ENCODE measurements around the gene ALAD. TPM values are rescaled to one million over a fixed set of nuclear protein-coding genes. Genes with fewer than 3 reads are reported as not detected.

Gene ALAD
- total and polyA plus RNA-seq, 2 of the 13 experiments (the other 11 are each of a cell fraction or from before 2014, with no cell fraction given) = 21.8 to 30.1 TPM

DNA sequence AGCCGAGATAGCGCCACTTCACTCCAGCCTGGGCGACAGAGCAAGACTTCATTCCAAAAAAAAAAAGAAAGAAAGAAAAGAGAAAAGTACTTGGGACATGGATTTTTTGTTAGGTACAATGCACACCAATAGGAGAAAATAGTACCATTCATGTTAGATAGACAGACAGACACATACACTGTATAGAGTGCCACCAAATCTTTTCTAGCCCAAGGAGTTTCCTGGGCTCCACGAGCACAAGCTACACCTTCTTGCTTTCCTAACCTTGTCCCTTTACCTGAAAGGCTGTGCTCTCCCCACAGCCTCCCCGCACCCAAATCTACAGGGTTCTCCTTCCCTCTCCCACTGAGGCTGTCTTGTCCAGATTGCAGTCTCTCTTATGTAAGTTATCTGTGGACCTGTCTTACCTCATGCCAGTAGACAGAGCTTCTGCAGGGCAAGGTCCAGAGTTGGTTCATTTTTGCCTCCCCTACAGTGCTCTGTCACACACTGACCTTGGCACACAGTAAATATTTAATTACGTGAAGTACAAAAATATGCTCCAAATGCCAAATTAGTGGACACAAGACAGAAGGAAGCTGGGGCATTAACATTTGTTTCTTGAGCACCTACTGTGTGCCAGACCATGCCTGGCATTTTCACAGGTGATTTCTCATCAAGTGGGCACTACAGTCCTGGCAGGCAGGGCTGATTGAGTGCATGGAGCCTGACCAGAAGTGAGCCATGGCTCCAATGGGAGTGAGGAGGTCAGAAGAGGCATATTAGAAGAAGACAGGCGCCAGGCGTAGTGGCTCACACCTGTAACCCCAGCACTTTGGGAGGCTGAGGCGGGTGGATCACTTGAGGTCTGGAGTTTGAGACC, 5.9 kb downstream of the ALAD start (continued):
- TF ChIP-seq AHDC1 (CRISPR knock-in tag; IDR thresholded peaks at IDR 0.05; ENCODE audit: borderline replicate concordance) = peak; percentile 89; the same call in 1 of the 2 replicates
- TF ChIP-seq, protein P1, sequence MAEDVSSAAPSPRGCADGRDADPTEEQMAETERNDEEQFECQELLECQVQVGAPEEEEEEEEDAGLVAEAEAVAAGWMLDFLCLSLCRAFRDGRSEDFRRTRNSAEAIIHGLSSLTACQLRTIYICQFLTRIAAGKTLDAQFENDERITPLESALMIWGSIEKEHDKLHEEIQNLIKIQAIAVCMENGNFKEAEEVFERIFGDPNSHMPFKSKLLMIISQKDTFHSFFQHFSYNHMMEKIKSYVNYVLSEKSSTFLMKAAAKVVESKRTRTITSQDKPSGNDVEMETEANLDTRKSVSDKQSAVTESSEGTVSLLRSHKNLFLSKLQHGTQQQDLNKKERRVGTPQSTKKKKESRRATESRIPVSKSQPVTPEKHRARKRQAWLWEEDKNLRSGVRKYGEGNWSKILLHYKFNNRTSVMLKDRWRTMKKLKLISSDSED (CRISPR knock-in tag; IDR thresholded peaks at IDR 0.05) = no peak
- TF ChIP-seq ZSCAN5A (CRISPR knock-in tag; IDR thresholded peaks at IDR 0.05; ENCODE audit: borderline replicate concordance) = no peak
- TF ChIP-seq PRDM10 (CRISPR knock-in tag; IDR thresholded peaks at IDR 0.05; ENCODE audit: low read depth) = 0 out of 2 replicates have a peak, but pooled peaks have one; percentile 59
- 0 out of 2 replicates have a peak, but pooled peaks have one; percentile 61 for TF ChIP-seq ZFP1 (CRISPR knock-in tag; IDR thresholded peaks at IDR 0.05)
- TF ChIP-seq HMGXB4 (CRISPR knock-in tag; IDR thresholded peaks at IDR 0.05; ENCODE audit: borderline replicate concordance in 1 of 2, low read depth in 1 of 2) = no peak; a peak in 1 of 4 replicates
- no peak for TF ChIP-seq BCLAF1 (IDR thresholded peaks at IDR 0.05)

Data from HepG2 (cell line).